ENCODE results near the gene WDHD1.
"Not testable (repeated sequence)": the region's sequence is repeated elsewhere in the genome, so short reads cannot be mapped to it uniquely, and the experiment has no call there.

WDHD1 gene

DNA sequence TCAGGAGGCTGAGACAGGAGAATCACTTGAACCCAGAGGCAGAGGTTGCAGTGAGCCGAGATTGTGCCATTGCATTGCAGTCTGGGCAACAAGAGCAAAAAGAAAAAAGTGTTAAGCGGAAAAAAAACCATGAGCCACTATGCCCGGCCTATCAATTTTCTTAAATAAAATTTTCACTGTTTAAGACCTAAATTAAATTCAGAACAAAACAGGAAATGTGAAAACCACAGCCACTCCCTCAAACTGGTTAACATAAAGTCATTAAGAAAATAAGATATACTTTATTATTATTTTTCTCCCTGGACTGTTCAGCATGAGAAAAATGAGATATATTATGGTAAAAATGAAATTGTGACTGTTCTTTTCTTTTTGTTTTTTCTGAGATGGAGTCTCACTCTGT, 79.7 kb downstream of the WDHD1 start:
- DNase-seq (ENCODE audit: low spot score in 2 of 2) = no peak
- Mint-ChIP-seq H3K4me1 (no peaks in the 10 kb centered on the region), H3K9me3 (no peaks in the 10 kb centered on the region), H3K27ac (no peak overlapping the region), H3K36me3 (peaks cover 44% of the 10 kb centered on the region), H3K4me3 (no peak overlapping the region)
- no peak for ATAC-seq

DNA sequence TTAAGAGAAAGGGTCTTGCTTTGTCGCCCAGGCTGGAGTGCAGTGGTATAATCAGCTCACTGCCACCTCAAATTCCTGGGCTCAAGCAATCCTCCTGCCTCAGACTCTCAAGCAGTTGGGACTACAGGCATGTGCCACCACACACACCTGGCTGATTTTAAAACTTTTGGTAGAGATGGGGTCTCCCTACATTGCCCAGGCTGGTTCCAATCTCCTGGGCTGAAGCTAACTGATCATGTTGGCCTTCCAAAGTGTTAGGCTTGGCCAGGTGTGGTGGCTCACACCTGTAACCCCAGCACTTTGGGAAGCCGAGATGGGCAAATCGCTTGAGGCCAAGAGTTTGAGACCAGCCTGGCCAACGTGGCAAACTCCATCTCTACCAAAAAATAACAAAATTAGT, 80.4 kb downstream of the WDHD1 start:
- H3K4me3 Mint-ChIP-seq = no peak overlapping the region
- H3K27ac Mint-ChIP-seq = no peak overlapping the region
- ATAC-seq (no peak), DNase-seq (ENCODE audit: low spot score in 2 of 2) (no peak)
- H3K9me3 Mint-ChIP-seq = no peaks in the 10 kb centered on the region
- H3K4me1 Mint-ChIP-seq = no peaks in the 10 kb centered on the region
- H3K36me3 Mint-ChIP-seq = peaks cover 47% of the 10 kb centered on the region

- H3K4me1 Mint-ChIP-seq = no peaks in the 10 kb centered on the region
- ATAC-seq (no peak), DNase-seq (ENCODE audit: low spot score in 2 of 2) (no peak)
- no peak overlapping the region for H3K4me3 Mint-ChIP-seq
- H3K27ac Mint-ChIP-seq = no peak overlapping the region
- H3K36me3 Mint-ChIP-seq = peaks cover 53% of the 10 kb centered on the region
- H3K9me3 Mint-ChIP-seq = no peaks in the 10 kb centered on the region
Measured at GRCh38 chr14:54944737-54945391, 82.0 kb downstream of the WDHD1 start.

GRCh38 chr14:54942913-54943312, 84.0 kb downstream of the WDHD1 start:
- Mint-ChIP-seq H3K4me3 (no peak overlapping the region), H3K4me1 (no peaks in the 10 kb centered on the region), H3K36me3 (peaks cover 55% of the 10 kb centered on the region), H3K27ac (no peak overlapping the region), H3K9me3 (no peaks in the 10 kb centered on the region)
- ATAC-seq (no peak), DNase-seq (ENCODE audit: low spot score in 2 of 2) (no peak)

GRCh38 chr14:54936816-54937215, 90.1 kb downstream of the WDHD1 start:
- H3K4me1 Mint-ChIP-seq = no peaks in the 10 kb centered on the region
- DNase-seq (ENCODE audit: low spot score in 2 of 2) = no peak
- no peak overlapping the region for H3K4me3 Mint-ChIP-seq
- no peak overlapping the region for H3K27ac Mint-ChIP-seq
- H3K9me3 Mint-ChIP-seq = no peaks in the 10 kb centered on the region
- no peak for ATAC-seq
- H3K36me3 Mint-ChIP-seq = peaks cover 20% of the 10 kb centered on the region

DNA sequence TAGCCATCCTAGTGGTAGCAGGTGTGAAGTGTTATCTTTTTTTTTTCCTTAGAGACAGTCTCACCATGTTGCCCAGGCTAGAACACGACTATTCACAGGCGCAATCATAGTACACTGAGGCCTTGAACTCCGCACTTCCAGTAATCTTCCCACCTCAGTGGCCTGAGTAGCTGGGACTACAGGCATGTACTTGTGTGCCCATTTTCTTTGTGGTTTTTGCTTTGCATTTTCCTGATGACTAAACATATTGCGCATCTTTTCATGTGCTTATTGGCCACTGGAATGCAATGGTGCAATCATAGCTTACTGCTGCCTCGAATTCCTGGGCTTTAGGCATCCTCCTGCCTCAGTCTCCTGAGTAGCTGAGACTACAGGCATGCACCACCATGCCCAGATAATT, 90.9 kb downstream of the WDHD1 start:
- H3K4me1 Mint-ChIP-seq = no peaks in the 10 kb centered on the region
- H3K9me3 Mint-ChIP-seq = no peaks in the 10 kb centered on the region
- H3K36me3 Mint-ChIP-seq = peaks cover 14% of the 10 kb centered on the region
- H3K4me3 Mint-ChIP-seq = no peak overlapping the region
- no peak overlapping the region for H3K27ac Mint-ChIP-seq
- ATAC-seq (no peak), DNase-seq (ENCODE audit: low spot score in 2 of 2) (no peak)

DNA sequence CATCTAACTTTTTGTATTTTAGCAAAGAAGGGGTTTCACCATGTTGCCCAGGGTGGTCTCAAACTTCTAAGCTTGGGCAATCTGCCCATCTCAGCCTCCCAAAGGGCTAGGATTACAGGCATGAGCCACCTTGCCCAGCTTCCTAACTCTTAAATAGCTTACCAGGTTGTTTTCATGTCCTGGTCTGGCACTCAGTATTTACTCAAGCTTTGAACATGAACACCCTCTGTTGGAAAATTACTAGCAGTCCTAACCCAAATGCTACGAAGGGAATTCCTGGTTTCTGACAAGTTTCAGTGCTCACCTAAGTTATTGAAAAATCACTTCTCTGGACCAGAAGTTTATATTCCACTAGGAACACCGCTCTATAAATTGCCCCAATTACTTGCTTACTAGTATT, 91.8 kb downstream of the WDHD1 start:
- H3K9me3 Mint-ChIP-seq = no peaks in the 10 kb centered on the region
- DNase-seq (ENCODE audit: low spot score in 2 of 2) = no peak
- no peak overlapping the region for H3K27ac Mint-ChIP-seq
- ATAC-seq = no peak
- no peaks in the 10 kb centered on the region for H3K4me1 Mint-ChIP-seq
- H3K4me3 Mint-ChIP-seq = no peak overlapping the region
- H3K36me3 Mint-ChIP-seq = peaks cover 8% of the 10 kb centered on the region

DNA sequence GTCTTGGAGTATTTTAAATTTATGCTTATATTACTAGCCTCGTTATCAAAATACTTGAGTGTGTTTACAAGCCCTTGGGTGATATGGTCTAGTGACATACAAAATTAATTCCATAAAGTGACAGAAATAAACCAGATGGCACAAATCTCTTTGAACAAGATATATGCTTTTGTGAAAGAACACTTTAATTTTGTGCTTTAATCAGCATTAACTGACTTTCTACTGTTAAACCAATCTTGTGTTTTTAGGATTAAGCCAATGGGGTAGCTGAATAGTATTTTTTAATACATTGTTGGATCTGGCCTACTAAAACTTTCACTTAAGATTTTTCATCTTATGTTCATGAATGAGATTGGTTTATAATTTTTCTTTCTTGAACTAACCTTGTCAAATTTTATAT, 93.9 kb downstream of the WDHD1 start:
- Mint-ChIP-seq H3K9me3 (no peaks in the 10 kb centered on the region), H3K4me1 (no peaks in the 10 kb centered on the region), H3K4me3 (no peak overlapping the region), H3K36me3 (peaks cover under 1% of the 10 kb centered on the region), H3K27ac (no peak overlapping the region)
- ATAC-seq (no peak), DNase-seq (ENCODE audit: low spot score in 2 of 2) (no peak)

- peaks cover 5% of the 10 kb centered on the region for H3K36me3 Mint-ChIP-seq
- H3K4me1 Mint-ChIP-seq = no peaks in the 10 kb centered on the region
- H3K4me3 Mint-ChIP-seq = no peak overlapping the region
- H3K27ac Mint-ChIP-seq = no peak overlapping the region
- DNase-seq (ENCODE audit: low spot score in 2 of 2) = no peak
- H3K9me3 Mint-ChIP-seq = no peaks in the 10 kb centered on the region
- no peak for ATAC-seq
Measured at GRCh38 chr14:54931598-54932340, 95.1 kb downstream of the WDHD1 start.

GRCh38 chr14:54931101-54931500, 95.8 kb downstream of the WDHD1 start:
- DNase-seq (ENCODE audit: low spot score in 2 of 2) (no peak), ATAC-seq (no peak)
- Mint-ChIP-seq H3K36me3 (peaks cover 6% of the 10 kb centered on the region), H3K4me1 (no peaks in the 10 kb centered on the region), H3K4me3 (no peak overlapping the region), H3K9me3 (no peaks in the 10 kb centered on the region), H3K27ac (no peak overlapping the region)

- peaks cover 6% of the 10 kb centered on the region for H3K36me3 Mint-ChIP-seq
- no peak overlapping the region for H3K4me3 Mint-ChIP-seq
- DNase-seq (ENCODE audit: low spot score in 2 of 2) = no peak
- H3K27ac Mint-ChIP-seq = no peak overlapping the region
- ATAC-seq = no peak
- no peaks in the 10 kb centered on the region for H3K4me1 Mint-ChIP-seq
- no peaks in the 10 kb centered on the region for H3K9me3 Mint-ChIP-seq
Measured at GRCh38 chr14:54929556-54929955, 97.3 kb downstream of the WDHD1 start.

- ATAC-seq = no peak
- no peaks in the 10 kb centered on the region for H3K9me3 Mint-ChIP-seq
- no peak for DNase-seq (ENCODE audit: low spot score in 2 of 2)
- H3K36me3 Mint-ChIP-seq = peaks cover 6% of the 10 kb centered on the region
- no peaks in the 10 kb centered on the region for H3K4me1 Mint-ChIP-seq
- no peak overlapping the region for H3K4me3 Mint-ChIP-seq
- no peak overlapping the region for H3K27ac Mint-ChIP-seq
Measured at GRCh38 chr14:54928216-54928615, 98.7 kb downstream of the WDHD1 start.

GRCh38 chr14:54927551-54927950, 99.3 kb downstream of the WDHD1 start:
- Mint-ChIP-seq H3K4me1 (no peaks in the 10 kb centered on the region), H3K27ac (no peak overlapping the region), H3K4me3 (no peak overlapping the region), H3K9me3 (no peaks in the 10 kb centered on the region), H3K36me3 (peaks cover 6% of the 10 kb centered on the region)
- no peak for ATAC-seq
- DNase-seq (ENCODE audit: low spot score in 2 of 2) = no peak

GRCh38 chr14:54926570-54926969, 100.3 kb downstream of the WDHD1 start:
- H3K27ac Mint-ChIP-seq; ATAC-seq; DNase-seq (ENCODE audit: low spot score in 2 of 2); H3K36me3 Mint-ChIP-seq; H3K4me3 Mint-ChIP-seq; H3K9me3 Mint-ChIP-seq; H3K4me1 Mint-ChIP-seq: not testable (repeated sequence)

GRCh38 chr14:54922598-54922997, 104.3 kb downstream of the WDHD1 start:
- no peaks in the 10 kb centered on the region for H3K9me3 Mint-ChIP-seq
- H3K4me1 Mint-ChIP-seq = no peaks in the 10 kb centered on the region
- peaks cover 6% of the 10 kb centered on the region for H3K36me3 Mint-ChIP-seq

DNA sequence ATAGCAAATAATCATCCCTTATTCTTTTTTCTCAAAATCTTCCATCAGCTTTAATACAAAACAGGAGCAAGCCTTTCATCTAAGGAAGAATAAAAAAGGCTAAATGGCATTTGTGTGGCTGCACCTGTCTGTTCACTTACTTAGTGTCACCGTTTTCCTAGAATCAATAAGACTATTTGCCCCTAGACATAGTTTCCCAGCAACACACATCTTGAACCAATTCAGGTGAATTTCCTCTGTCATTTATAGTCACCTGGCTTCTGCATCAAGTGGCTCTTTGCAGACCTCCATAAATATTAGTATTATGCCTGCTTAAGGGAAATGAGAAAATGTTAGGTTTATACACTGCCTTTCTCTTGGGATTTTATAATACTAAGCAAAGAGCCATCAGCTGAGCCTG, 106.8 kb downstream of the WDHD1 start:
- Mint-ChIP-seq H3K4me3 (no peak overlapping the region), H3K9me3 (no peaks in the 10 kb centered on the region), H3K36me3 (peaks cover 5% of the 10 kb centered on the region), H3K27ac (no peak overlapping the region), H3K4me1 (no peaks in the 10 kb centered on the region)
- no peak for ATAC-seq
- DNase-seq (ENCODE audit: low spot score in 2 of 2) = no peak

More at GRCh38 chr14:54922598-54922997, 104.3 kb downstream of the WDHD1 start:
- DNase-seq (ENCODE audit: low spot score in 2 of 2) (no peak), ATAC-seq (no peak)
- H3K4me3 Mint-ChIP-seq = no peak overlapping the region
- no peak overlapping the region for H3K27ac Mint-ChIP-seq

Data from stimulated activated effector memory CD8-positive, alpha-beta T cell treated with anti-CD3 and anti-CD28 coated beads, Interleukin-12 subunit alpha, Interleukin-12 subunit beta, amount 100 ng/mL, for 72 hours (primary cell).